ENCODE results near the gene AGO3.

AGO3 gene

DNA sequence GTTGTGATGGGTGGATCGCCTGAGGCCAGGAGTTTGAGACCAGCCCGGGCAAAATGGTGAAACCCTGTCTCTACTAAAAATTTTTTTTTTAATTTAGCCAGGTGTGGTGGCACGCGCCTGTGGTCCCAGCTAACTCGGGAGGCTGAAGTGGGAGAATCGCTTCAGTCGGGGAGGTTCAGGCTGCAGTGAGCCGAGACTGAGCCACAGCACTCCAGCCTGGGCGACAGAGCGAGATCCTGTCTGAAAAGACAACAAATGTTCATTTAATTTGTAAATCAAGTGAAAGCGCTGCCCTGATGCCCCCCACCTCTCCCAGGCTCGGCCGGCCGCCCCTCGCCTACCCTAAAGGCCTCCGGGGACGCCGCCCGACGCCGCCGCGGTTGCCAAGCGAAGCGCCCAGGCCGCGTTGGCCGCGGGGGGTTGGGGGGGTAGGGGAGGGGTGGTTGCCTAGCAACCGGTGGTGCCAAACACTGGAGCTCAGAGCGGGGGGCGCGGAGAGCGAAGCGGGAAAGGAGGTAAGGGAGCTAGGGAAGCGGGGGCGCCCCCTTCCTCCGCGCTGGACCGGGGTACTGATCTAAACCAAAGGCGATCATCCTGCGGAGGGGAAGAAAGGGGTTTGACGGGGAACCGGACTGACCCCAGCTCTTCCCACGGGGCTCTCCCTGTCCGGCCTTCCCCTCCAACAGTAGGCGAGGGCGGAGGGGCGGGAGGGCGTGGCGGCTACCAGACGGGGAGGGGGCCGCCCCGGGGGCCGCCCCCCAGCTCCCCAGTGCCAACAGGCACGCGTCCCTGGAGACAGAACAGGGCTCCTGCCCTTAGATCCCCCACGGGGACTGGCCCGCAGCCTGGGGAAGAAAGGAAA, 153.0 kb downstream of the AGO3 start, which contains the start of gene TEKT2:
TEKT2 (plus strand) TSS at position 460 of the 862 bp plus-strand sequence. CDS start 828 bp downstream, outside the sequence.
- no peak for DNase-seq (ENCODE audit: low spot score)

DNA sequence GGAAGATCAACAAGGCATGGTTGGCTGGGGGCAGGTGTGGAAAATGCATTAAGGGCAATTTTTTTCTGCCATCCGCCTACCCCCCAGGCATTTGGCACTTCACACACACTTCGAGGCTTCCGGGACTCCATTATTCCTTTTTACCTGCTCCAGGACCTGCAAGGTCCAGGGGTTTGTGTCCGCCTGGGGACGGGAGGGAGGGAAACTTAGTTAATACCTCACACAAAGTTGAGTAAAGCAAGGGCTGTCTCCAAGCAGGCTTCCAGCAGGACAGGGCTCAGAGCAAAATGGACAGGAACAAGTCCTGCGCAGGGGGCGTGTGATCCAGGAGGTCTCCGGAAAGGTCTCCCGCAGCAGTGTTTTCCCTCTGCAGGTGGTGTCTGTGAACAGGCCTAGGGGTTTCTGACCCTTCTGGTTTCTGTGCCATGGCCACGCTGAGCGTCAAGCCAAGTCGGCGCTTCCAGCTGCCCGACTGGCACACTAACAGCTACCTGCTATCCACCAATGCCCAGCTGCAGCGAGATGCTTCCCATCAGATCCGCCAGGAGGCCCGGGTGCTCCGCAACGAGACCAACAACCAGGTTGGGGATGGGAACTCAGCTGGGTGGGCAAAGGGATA, 153.7 kb downstream of the AGO3 start:
- no peak for DNase-seq (ENCODE audit: low spot score)

GRCh38 chr1:36085126-36085525, 154.2 kb downstream of the AGO3 start:
- no peak for DNase-seq (ENCODE audit: low spot score)

GRCh38 chr1:36085686-36086526, 155.0 kb downstream of the AGO3 start:
- no peak for DNase-seq (ENCODE audit: low spot score)

DNA sequence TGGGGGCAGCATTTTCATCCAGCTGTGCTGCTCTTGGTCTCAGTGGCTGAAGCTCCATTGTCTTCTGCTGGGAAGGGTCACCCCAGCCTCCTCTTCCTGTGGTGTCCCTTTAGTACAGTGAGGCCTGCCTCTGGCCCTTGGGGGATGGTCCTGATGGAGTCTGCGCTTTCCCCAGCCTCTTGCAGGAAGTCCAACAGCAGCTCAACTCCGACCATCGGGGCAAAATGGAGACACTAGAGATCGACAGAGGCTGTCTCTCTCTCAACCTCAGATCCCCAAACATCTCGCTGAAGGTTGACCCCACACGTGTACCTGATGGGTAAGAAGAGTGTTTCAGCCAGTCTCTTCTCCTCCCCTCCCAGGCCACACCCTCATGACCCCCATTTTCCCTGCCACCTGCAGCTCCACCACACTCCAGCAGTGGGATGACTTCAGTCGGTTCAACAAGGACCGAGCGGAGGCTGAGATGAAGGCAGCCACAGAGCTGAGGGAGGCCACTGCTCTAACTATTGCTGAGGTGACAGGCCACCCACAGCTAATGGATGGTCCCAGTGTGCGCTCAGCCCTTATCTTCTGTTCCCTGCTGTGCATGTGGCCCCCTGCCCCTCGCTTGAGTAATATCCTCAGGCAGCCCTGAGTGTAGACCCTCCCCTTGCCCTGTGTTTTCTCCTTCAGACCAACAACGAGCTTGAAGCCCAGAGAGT, 155.8 kb downstream of the AGO3 start:
- DNase-seq (ENCODE audit: low spot score) = no peak

GRCh38 chr1:36087233-36088123, 156.6 kb downstream of the AGO3 start:
- DNase-seq (ENCODE audit: low spot score) = no peak

DNA sequence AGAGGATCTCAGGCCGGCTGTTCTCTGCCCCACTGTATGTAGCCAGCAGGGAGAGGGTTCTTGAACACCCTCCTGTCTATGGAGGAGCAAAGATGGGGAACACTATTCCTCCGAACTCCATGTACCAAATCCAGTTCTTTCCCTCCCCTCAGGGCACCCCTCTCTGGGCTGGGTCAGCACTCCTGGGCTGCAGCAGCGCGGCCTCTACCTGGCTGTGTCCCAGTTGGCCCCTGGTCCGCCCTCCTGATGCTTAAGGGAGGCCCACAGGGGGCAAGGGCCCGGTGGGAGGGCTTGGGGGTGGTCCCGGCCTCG, 157.3 kb downstream of the AGO3 start:
- DNase-seq (ENCODE audit: low spot score) = no peak

- DNase-seq (ENCODE audit: low spot score) = peak; percentile 91
Observed at GRCh38 chr1:36088577-36089392, 157.9 kb downstream of the AGO3 start, which contains the start of gene ADPRS. ADPRS (plus strand) TSS chr1:36088892; CDS start chr1:36088905, 13 bp downstream.

GRCh38 chr1:36089393-36090121, 158.7 kb downstream of the AGO3 start:
- DNase-seq (ENCODE audit: low spot score) = peak; percentile 15

DNA sequence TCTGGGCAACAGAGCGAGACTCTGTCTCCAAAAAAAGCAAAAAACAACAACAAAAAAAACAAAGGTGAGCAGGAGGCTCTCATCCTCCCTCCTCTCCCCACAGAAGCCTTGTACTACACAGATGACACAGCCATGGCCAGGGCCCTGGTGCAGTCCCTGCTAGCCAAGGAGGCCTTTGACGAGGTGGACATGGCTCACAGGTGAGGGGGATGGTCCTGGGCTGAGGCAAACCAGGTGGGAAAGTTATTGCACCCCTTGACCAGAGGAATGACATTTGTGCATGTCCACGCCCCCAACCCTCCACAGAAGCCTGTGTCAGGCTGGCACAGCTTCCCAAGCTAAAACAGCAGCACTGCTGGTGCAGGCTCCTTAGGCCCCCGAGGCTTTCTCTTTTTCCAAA, 160.2 kb downstream of the AGO3 start:
- DNase-seq (ENCODE audit: low spot score) = no peak

GRCh38 chr1:36091698-36092097, 160.8 kb downstream of the AGO3 start:
- DNase-seq (ENCODE audit: low spot score) = no peak

- DNase-seq (ENCODE audit: low spot score) = no peak
Observed at GRCh38 chr1:36092166-36092797, 161.4 kb downstream of the AGO3 start.

DNA sequence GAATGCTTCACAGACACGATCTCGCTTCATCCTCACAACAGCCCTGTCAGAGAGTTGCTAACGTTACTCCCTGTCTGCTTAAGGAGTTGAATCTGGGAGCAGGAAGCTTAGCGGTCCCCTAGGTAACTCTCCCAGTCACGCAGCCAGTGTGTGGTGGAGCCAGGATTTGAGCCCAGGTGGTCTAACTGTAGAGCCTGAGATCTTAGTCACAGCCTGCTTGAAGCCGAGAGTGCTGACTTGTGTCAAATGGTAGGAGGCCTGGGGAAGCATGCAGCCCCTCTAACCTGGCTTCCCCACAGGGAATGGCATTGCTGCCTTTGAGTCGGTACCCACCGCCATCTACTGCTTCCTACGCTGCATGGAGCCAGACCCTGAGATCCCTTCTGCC, 161.9 kb downstream of the AGO3 start:
- DNase-seq (ENCODE audit: low spot score) = no peak

DNA sequence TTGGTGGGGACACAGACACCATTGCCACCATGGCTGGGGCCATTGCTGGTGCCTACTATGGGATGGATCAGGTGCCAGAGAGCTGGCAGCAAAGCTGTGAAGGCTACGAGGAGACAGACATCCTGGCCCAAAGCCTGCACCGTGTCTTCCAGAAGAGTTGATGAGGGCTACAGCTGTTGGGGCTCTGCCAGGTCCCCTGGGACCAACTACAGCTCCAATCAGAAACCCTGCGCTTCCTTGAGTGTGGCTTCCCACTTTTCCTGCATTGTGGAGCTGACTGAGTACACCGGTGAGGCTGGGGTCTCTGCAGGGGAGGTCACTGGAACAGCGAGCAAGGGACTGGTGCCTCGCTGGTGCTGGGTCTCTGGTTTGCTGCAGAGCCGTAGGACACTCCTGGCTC, 162.3 kb downstream of the AGO3 start:
- DNase-seq (ENCODE audit: low spot score) = no peak

GRCh38 chr1:36093929-36094328, 163.0 kb downstream of the AGO3 start:
- no peak for DNase-seq (ENCODE audit: low spot score)

DNA sequence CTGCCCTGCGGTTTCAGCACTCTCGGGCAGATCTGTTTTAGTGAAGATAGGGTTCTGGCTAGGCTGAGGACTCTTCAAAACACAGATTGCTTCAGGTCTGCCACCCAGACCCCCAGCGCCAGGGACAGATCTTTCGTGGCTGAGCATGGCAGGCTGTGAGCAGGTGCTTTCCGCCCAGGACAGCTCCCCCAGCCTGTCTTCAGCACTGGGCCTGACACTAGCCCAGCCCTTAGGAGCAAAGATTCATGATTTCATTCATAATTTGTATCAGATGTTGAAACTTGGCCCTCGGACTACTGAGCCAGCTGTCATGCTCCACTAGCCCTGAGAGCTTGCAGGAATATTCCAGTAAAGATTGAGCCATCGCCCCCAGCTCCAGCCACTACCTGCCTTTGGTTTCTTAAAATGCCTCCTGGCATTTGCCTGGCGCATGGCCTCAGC, 163.7 kb downstream of the AGO3 start:
- no peak for DNase-seq (ENCODE audit: low spot score)

GRCh38 chr1:36095760-36096405, 165.0 kb downstream of the AGO3 start:
- no peak for DNase-seq (ENCODE audit: low spot score)
